DMS153 treated with DMSO at 0.1 percent for 48 hours (cell line): ENCODE data around the gene COBLL1.
"Not testable (repeated sequence)": the region's sequence is repeated elsewhere in the genome, so short reads cannot be mapped to it uniquely, and the experiment has no call there.

Experiments
- DNase-seq: peaks from one replicate; lab custom pipeline; 2025; ENCODE audit not compliant: unreplicated experiment; lab: John Stamatoyannopoulos, UW

The COBLL1 gene

GRCh38 chr2:164761737-164762460 is 79.7 kb downstream of the COBLL1 start:
- no peak for DNase-seq

GRCh38 chr2:164761201-164761600 is 80.4 kb downstream of the COBLL1 start:
- DNase-seq = not testable (repeated sequence)

- DNase-seq = no peak
Measured at GRCh38 chr2:164760179-164760578, 81.4 kb downstream of the COBLL1 start.

- DNase-seq = no peak
Measured at GRCh38 chr2:164757934-164758695, 83.5 kb downstream of the COBLL1 start.

GRCh38 chr2:164756773-164757172 is 84.8 kb downstream of the COBLL1 start:
- no peak for DNase-seq

- no peak for DNase-seq
Measured at GRCh38 chr2:164755952-164756351, 85.7 kb downstream of the COBLL1 start.

- DNase-seq = no peak
Measured at GRCh38 chr2:164754157-164755093, 87.2 kb downstream of the COBLL1 start.

- no peak for DNase-seq
Measured at GRCh38 chr2:164752956-164753355, 88.7 kb downstream of the COBLL1 start.

GRCh38 chr2:164747783-164748433 is 93.7 kb downstream of the COBLL1 start:
- DNase-seq = no peak

GRCh38 chr2:164747140-164747539 is 94.5 kb downstream of the COBLL1 start:
- DNase-seq = no peak

- no peak for DNase-seq
Measured at GRCh38 chr2:164746713-164747112, 94.9 kb downstream of the COBLL1 start.

GRCh38 chr2:164745012-164745797 is 96.4 kb downstream of the COBLL1 start:
- DNase-seq = no peak

- no peak for DNase-seq
Measured at GRCh38 chr2:164742738-164743317, 98.8 kb downstream of the COBLL1 start.

GRCh38 chr2:164739966-164740365 is 101.7 kb downstream of the COBLL1 start:
- DNase-seq = no peak

GRCh38 chr2:164737612-164738081 is 104.0 kb downstream of the COBLL1 start:
- DNase-seq = peak; percentile 78

- no peak for DNase-seq
Measured at GRCh38 chr2:164735309-164735919, 106.2 kb downstream of the COBLL1 start.

GRCh38 chr2:164734196-164734595 is 107.4 kb downstream of the COBLL1 start:
- DNase-seq = no peak

GRCh38 chr2:164725542-164725941 is 116.1 kb downstream of the COBLL1 start:
- no peak for DNase-seq
